ENCODE results near the gene ZFYVE21. TPM values are rescaled to one million over a fixed set of nuclear protein-coding genes. Genes with fewer than 3 reads are reported as not detected.

ZFYVE21 gene
- total RNA-seq, 3 donors from 2014 or later = 49.9 to 67.1 (median 60.9) TPM

- Histone ChIP-seq H3K9me3 (no peaks in the 10 kb centered on the region), H3K36me3 (ENCODE audit: low read depth) (no peaks in the 10 kb centered on the region), H3K4me1 (ENCODE audit: low read depth) (no peaks in the 10 kb centered on the region), H3K4me3 (no peak overlapping the region)
- ATAC-seq (no peak), DNase-seq (no peak)
- TF ChIP-seq CTCF (IDR thresholded peaks at IDR 0.05) = no peak
- intact Hi-C loops (cut with DNase I, micrococcal nuclease) = no loop called here
These were observed 19.8 kb downstream of the ZFYVE21 start for GRCh38 chr14:103735439-103735814.

GRCh38 chr14:103735815-103736545 is 20.4 kb downstream of the ZFYVE21 start:
- TF ChIP-seq CTCF (IDR thresholded peaks at IDR 0.05) = no peak
- ATAC-seq (no peak), DNase-seq (no peak)
- intact Hi-C loops (cut with DNase I, micrococcal nuclease) = no loop called here
- no peak overlapping the region for H3K4me3 ChIP-seq
- H3K36me3 ChIP-seq (ENCODE audit: low read depth) = no peaks in the 10 kb centered on the region
- H3K9me3 ChIP-seq = no peaks in the 10 kb centered on the region
- no peaks in the 10 kb centered on the region for H3K4me1 ChIP-seq (ENCODE audit: low read depth)

- H3K9me3 ChIP-seq = no peaks in the 10 kb centered on the region
- no peaks in the 10 kb centered on the region for H3K36me3 ChIP-seq (ENCODE audit: low read depth)
- intact Hi-C loops (cut with DNase I, micrococcal nuclease) = no loop called here
- DNase-seq = no peak
- no peak overlapping the region for H3K4me3 ChIP-seq
- no peaks in the 10 kb centered on the region for H3K4me1 ChIP-seq (ENCODE audit: low read depth)
- ATAC-seq = no peak
- no peak for TF ChIP-seq CTCF (IDR thresholded peaks at IDR 0.05)
These were observed 21.2 kb downstream of the ZFYVE21 start for GRCh38 chr14:103736546-103737431.

GRCh38 chr14:103737432-103738045 is 21.9 kb downstream of the ZFYVE21 start:
- H3K4me3 ChIP-seq = no peak overlapping the region
- no peaks in the 10 kb centered on the region for H3K4me1 ChIP-seq (ENCODE audit: low read depth)
- ATAC-seq (no peak), DNase-seq (no peak)
- intact Hi-C loops (cut with DNase I, micrococcal nuclease) = no loop called here
- H3K9me3 ChIP-seq = no peaks in the 10 kb centered on the region
- no peaks in the 10 kb centered on the region for H3K36me3 ChIP-seq (ENCODE audit: low read depth)
- TF ChIP-seq CTCF (IDR thresholded peaks at IDR 0.05) = no peak

- ATAC-seq = no peak
- H3K9me3 ChIP-seq = no peaks in the 10 kb centered on the region
- no peaks in the 10 kb centered on the region for H3K36me3 ChIP-seq (ENCODE audit: low read depth)
- no peaks in the 10 kb centered on the region for H3K4me1 ChIP-seq (ENCODE audit: low read depth)
- no peak for TF ChIP-seq CTCF (IDR thresholded peaks at IDR 0.05)
- intact Hi-C loops (cut with DNase I, micrococcal nuclease) = no loop called here
- H3K4me3 ChIP-seq = no peak overlapping the region
- no peak for DNase-seq
These were observed 22.6 kb downstream of the ZFYVE21 start for GRCh38 chr14:103738166-103738565.
